HepG2 (cell line): Measurements from ENCODE around the gene TNNI2.

ENCODE experiments used
- CREB1 ChIP-seq, 2 experiments: fragments of 450-650 bp in 1 of 2; IDR thresholded peaks; 2 replicates each; pipeline ENCODE4 v1.6.1; 2016 to 2017; ENCODE audit warnings: control low read depth in 1 of 2, mild to moderate bottlenecking in 1 of 2, missing compliant biosample characterization in 1 of 2, missing genetic modification characterization in 1 of 2
- CTCF ChIP-seq: sonication (generic); formaldehyde crosslinking; IDR thresholded peaks from 2 replicates; pipeline ENCODE4 v1.5.0; 2020; ENCODE audit warnings: mild to moderate bottlenecking, missing genetic modification reagents, moderate library complexity
- FOSL2 ChIP-seq: sonication (generic); formaldehyde crosslinking; IDR thresholded peaks from 2 replicates; pipeline ENCODE4 v1.4.0; 2020; ENCODE audit warnings: missing genetic modification reagents
- GABPA ChIP-seq, 2 experiments: IDR thresholded peaks; 2 replicates each; pipeline ENCODE4 v1.6.1; 2011 to 2016; ENCODE audit warnings: low read depth in 2 of 2, low read length in 1 of 2, missing biosample characterization in 1 of 2, missing genetic modification characterization in 1 of 2
- JUN ChIP-seq: sonication (generic); formaldehyde crosslinking; IDR thresholded peaks from 2 replicates; pipeline ENCODE4 v1.4.0; 2020; ENCODE audit warnings: mild to moderate bottlenecking, missing genetic modification reagents
- MBD4 ChIP-seq: IDR thresholded peaks from 2 replicates; pipeline ENCODE4 v1.6.1; 2012; ENCODE audit warnings: low read length, inconsistent platforms, borderline replicate concordance
- MED8 ChIP-seq: sonication (generic); formaldehyde crosslinking; IDR thresholded peaks from 2 replicates; pipeline ENCODE4 v1.8.1; 2023; ENCODE audit warnings: mild to moderate bottlenecking, missing genetic modification reagents; ENCODE audit not compliant: insufficient replicate concordance
- PBX2 ChIP-seq: IDR thresholded peaks from 2 replicates; pipeline ENCODE4 v1.6.1; 2016; ENCODE audit warnings: control low read depth
- SIN3A ChIP-seq: IDR thresholded peaks from 2 replicates; pipeline ENCODE4 v1.6.1; 2011; ENCODE audit warnings: low read depth, mild to moderate bottlenecking, control low read depth, low read length, borderline replicate concordance
- ZNF747 ChIP-seq: sonication (generic); formaldehyde crosslinking; IDR thresholded peaks from 2 replicates; pipeline ENCODE4 v1.8.1; 2023; ENCODE audit warnings: missing genetic modification reagents, mild to moderate bottlenecking, borderline replicate concordance
- ZNF773 ChIP-seq: sonication (generic); formaldehyde crosslinking; IDR thresholded peaks from 2 replicates; pipeline ENCODE4 v1.4.0; 2020; ENCODE audit warnings: missing genetic modification reagents, borderline replicate concordance
- TF ChIP-seq, protein P1 (sequence below): sonication (generic); formaldehyde crosslinking; conservative IDR thresholded peaks from 2 replicates; pipeline ENCODE4 v1.8.0; 2022; ENCODE audit warnings: low read depth, missing genetic modification reagents
- TF ChIP-seq, protein P2 (sequence below): sonication (generic); formaldehyde crosslinking; IDR thresholded peaks from 2 replicates; pipeline ENCODE4 v1.4.0; 2020; ENCODE audit warnings: missing genetic modification reagents, borderline replicate concordance

DNA sequence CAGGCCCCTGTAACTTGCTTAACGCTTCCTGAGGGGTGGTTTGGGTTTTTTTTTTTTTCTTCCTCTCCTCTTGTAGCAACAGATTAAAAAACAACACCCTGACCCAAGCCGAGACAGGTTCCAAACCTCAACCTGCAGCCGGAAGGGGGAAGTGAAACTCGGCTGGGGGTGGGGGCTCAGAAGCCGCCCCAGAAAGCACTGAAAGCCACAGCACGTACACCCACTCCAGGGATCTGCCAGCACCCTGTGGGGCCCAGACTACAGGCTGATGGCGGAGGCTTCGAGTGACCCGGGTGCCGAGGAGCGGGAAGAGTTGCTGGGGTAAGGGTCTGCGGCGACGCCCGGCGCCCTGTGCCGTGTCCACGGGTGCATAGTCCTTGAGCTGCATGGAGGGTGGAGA is 14.1 kb downstream of the TNNI2 start, which contains the start of gene LSP1:
- TF ChIP-seq CTCF (CRISPR knock-in tag) = no peak
- no peak for TF ChIP-seq ZNF773 (CRISPR knock-in tag)
- TF ChIP-seq ZNF747 (CRISPR knock-in tag) = no peak
- no peak for TF ChIP-seq PBX2
- TF ChIP-seq SIN3A = no peak
- TF ChIP-seq, protein P1, sequence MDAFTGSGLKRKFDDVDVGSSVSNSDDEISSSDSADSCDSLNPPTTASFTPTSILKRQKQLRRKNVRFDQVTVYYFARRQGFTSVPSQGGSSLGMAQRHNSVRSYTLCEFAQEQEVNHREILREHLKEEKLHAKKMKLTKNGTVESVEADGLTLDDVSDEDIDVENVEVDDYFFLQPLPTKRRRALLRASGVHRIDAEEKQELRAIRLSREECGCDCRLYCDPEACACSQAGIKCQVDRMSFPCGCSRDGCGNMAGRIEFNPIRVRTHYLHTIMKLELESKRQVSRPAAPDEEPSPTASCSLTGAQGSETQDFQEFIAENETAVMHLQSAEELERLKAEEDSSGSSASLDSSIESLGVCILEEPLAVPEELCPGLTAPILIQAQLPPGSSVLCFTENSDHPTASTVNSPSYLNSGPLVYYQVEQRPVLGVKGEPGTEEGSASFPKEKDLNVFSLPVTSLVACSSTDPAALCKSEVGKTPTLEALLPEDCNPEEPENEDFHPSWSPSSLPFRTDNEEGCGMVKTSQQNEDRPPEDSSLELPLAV (CRISPR knock-in tag) = no peak
- no peak for TF ChIP-seq MED8 (CRISPR knock-in tag)
- TF ChIP-seq MBD4 = no peak
- TF ChIP-seq JUN = no peak
- no peak for TF ChIP-seq GABPA (IDR thresholded peaks at IDR 0.05; ENCODE audit: low read depth, low read length)
- TF ChIP-seq GABPA (CRISPR knock-in tag; IDR thresholded peaks at IDR 0.05; ENCODE audit: low read depth) = no peak
- TF ChIP-seq, protein P2, sequence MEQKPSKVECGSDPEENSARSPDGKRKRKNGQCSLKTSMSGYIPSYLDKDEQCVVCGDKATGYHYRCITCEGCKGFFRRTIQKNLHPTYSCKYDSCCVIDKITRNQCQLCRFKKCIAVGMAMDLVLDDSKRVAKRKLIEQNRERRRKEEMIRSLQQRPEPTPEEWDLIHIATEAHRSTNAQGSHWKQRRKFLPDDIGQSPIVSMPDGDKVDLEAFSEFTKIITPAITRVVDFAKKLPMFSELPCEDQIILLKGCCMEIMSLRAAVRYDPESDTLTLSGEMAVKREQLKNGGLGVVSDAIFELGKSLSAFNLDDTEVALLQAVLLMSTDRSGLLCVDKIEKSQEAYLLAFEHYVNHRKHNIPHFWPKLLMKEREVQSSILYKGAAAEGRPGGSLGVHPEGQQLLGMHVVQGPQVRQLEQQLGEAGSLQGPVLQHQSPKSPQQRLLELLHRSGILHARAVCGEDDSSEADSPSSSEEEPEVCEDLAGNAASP (CRISPR knock-in tag) = no peak
- no peak for TF ChIP-seq FOSL2 (CRISPR knock-in tag)
- no peak for TF ChIP-seq CREB1 (IDR thresholded peaks at IDR 0.05)
- no peak for TF ChIP-seq CREB1 (CRISPR knock-in tag; IDR thresholded peaks at IDR 0.05)
